GM12873 (cell line): ENCODE measurements around the gene ZNF608.

Source experiments
- CTCF ChIP-seq: IDR thresholded peaks from 2 replicates; pipeline ENCODE4 v1.5.1; 2012; ENCODE audit warnings: low read depth, mild to moderate bottlenecking, moderate library complexity, low read length, control low read depth; ENCODE audit not compliant: insufficient read depth; ENCODE audit errors: missing control alignments

The ZNF608 gene

GRCh38 chr5:124748687-124749594, 2.5 kb upstream of the ZNF608 start:
- no peak for TF ChIP-seq CTCF

DNA sequence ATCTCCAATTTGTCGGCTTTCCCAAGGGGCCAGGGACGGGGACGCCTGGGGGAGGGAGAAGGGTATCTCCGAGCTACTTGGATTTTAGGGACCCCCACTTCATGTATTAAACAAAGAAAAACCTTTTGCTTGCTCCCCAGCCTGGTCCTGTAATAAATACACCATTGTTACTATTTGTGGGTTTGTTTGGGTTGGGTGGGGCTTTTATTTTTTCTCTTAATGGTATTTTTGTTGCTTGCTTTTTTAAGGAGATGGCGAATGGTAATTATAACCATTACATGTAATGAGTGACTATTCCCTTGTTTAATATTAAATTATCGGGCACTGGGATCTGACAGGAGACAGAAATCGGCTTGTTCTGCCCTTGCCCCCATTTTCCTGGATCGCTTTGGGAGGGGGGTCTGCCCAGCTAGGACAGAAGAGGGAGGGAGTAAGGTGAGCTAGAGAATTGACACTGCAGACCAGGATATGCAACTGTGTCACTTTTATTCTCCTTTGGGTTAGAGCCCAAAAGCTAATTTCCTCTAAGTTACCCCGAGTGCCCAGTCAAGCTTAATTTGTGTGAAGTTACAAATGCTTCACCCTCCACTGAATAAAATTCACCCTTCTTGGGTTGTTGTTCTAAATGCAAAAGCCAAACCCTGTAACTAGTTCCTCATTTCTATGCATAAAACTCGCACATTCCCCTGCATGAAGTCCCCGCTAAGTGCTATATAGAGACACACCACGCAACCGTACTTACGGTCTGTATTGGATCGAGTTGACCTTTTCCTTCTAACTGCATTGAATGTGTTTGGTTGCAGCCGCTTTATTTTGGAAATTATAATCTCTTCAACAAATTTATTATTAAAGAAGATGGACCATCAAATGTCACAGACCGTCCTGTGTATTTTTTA, 1.6 kb upstream of the ZNF608 start:
- TF ChIP-seq CTCF, result no peak

GRCh38 chr5:124746916-124747790, 714 bp upstream of the ZNF608 start:
- no peak for TF ChIP-seq CTCF

- no peak for TF ChIP-seq CTCF
These were observed 1.2 kb downstream of the ZNF608 start for GRCh38 chr5:124745007-124745927.

- TF ChIP-seq CTCF, result no peak
These were observed 2.1 kb downstream of the ZNF608 start for GRCh38 chr5:124744170-124744971.

- no peak for TF ChIP-seq CTCF
These were observed 2.8 kb downstream of the ZNF608 start for GRCh38 chr5:124743602-124744169.
